Body of pancreas (tissue), 4 donors: Measurements from ENCODE around the gene SORCS2. TPM values are rescaled to one million over a fixed set of nuclear protein-coding genes. Genes with fewer than 3 reads are reported as not detected.

Experiments
- ATAC-seq: fragments of 150-250 bp; one replicate; pipeline ENCODE4 v1.9.1; 2016
- DNase-seq, 4 donors: peaks; one replicate each; pipeline ENCODE4 v3.0.0-alpha.2; 2019
- H3K27ac ChIP-seq, 4 donors: fragments of 200-600 bp; sonication (generic); 1 replicate in 3 of 4; 2 replicates in 1 of 4; pipeline versions ENCODE4 v1.5.1 to v1.6.1; 2016 to 2019; ENCODE audit warnings: mild to moderate bottlenecking in 1 of 4, mixed read lengths in 1 of 4, moderate library complexity in 1 of 4
- H3K27me3 ChIP-seq, 2 donors: fragments of 200-600 bp; sonication (generic); one replicate each; pipeline ENCODE4 v1.6.0; 2016; ENCODE audit warnings: mild to moderate bottlenecking in 1 of 2
- H3K36me3 ChIP-seq, 2 donors: fragments of 200-600 bp; sonication (generic); replicated peaks in 1 of 2; 2 replicates each; pipeline ENCODE4 v1.5.1; 2016; ENCODE audit warnings: low read depth in 2 of 2; ENCODE audit not compliant: insufficient read depth in 1 of 2
- H3K4me1 ChIP-seq: fragments of 200-600 bp; sonication (generic); one replicate; pipeline ENCODE4 v1.6.0; 2016
- H3K4me3 ChIP-seq, 2 donors: fragments of 200-600 bp; sonication (generic); 1 replicate in 1 of 2; 2 replicates in 1 of 2; pipeline ENCODE4 v1.5.1; 2016 to 2019
- H3K9me3 ChIP-seq, 3 donors: fragments of 200-600 bp; sonication (generic); 1 replicate in 2 of 3; 2 replicates in 1 of 3; pipeline ENCODE4 v1.5.1; 2016
- CTCF ChIP-seq, 7 experiments: fragments of 450-650 bp in 4 of 7; fragments of 200-600 bp in 3 of 7; sonication (generic) in 3 of 7; IDR thresholded peaks; one replicate each; pipeline ENCODE4 v1.5.1; 2016 to 2019; ENCODE audit warnings: antibody characterized with exemption in 7 of 7
- POLR2A ChIP-seq, 3 donors: fragments of 450-650 bp; IDR thresholded peaks; one replicate each; pipeline ENCODE4 v1.6.1; 2016; ENCODE audit warnings: antibody characterized with exemption in 3 of 3, mild to moderate bottlenecking in 2 of 3
- WGBS, 2 donors: methylation state at CpG; one replicate each; pipeline ENCODE4 v1.1.5; 2017; 5-methylcytosine and 5-hydroxymethylcytosine counted together
- intact Hi-C: fragments of 100-400 bp; cut with DNase I; formaldehyde crosslinking; loops from one replicate; pipeline ENCODE4 v1.15.1; 2023
- total RNA-seq, 2 donors: library from RNA; depleted of rRNA; stranded (reverse); fragments of >200 nt; gene quantifications; one replicate each; pipeline ENCODE4 v1.1.0, GENCODE V29; 2016

SORCS2 gene
- total RNA-seq, 2 donors from 2014 or later = 0.26 to 0.33 TPM

DNA sequence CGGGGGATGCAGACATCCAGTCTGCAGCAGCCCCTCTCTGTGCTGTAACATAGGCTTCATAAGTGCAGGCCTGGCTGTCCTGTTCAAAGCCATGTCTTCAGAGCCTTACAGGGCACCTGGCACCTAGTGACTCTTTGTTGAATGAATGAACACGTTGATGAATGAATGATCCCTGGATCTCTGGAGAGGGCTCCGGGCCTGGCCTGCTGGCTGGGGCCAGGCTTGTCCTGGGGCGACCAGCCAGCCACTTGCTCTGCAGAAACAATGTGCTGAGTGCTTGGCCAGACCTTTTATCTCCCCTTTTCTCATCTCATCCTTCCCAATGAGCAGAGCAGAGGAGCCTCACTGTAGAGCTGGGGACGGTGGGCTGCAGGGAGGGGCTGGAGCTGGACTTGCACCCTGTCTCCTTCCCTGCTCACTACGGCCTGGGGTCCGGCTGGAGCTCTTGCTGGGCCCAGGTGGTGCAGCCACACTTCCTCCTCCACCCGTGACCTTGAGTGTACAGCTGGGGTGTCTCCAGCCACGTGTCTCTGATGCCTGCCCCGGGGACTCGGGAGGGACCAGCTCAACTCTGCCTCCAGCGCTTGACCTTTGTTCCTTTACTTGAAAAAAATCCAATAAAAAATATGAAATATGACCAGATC, 164.5 kb downstream of the SORCS2 start:
- H3K36me3 ChIP-seq = no peaks in the 10 kb centered on the region
- WGBS, 2 donors = 57 to 67% methylated on average over 10 to 12 of the region's 12 CpGs
- H3K27me3 ChIP-seq = no peaks in the 10 kb centered on the region
- H3K4me3 ChIP-seq = no peak overlapping the region
- intact Hi-C loops = no loop called here
- no peak for ATAC-seq
- no peaks in the 10 kb centered on the region for H3K4me1 ChIP-seq
- no peak overlapping the region for H3K27ac ChIP-seq
- TF ChIP-seq POLR2A (IDR thresholded peaks at IDR 0.05) = no peak
- no peak for TF ChIP-seq CTCF (IDR thresholded peaks at IDR 0.05)
- H3K9me3 ChIP-seq = no peaks in the 10 kb centered on the region
- no peak for DNase-seq

DNA sequence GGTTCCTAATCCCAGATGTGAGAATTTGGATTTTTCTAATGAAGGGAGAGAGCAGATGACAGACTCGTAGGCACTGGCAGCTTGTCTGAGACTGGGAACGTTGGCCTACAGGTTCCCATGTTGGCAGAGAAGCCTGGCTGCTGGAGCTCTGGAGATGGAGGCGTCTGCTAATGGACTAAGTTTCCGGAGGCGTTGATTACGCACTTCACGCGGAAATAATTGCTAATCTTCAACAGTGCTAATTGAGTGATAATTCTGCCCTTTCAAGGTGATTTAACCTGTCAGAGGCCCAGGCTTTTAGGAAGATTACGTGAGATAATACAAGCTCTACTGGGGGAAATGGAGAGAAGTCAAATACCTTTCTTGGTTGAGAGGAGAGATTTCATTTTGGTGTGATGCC, 165.0 kb downstream of the SORCS2 start:
- intact Hi-C loops = no loop called here
- no peak overlapping the region for H3K4me3 ChIP-seq
- H3K36me3 ChIP-seq = no peaks in the 10 kb centered on the region
- no peaks in the 10 kb centered on the region for H3K4me1 ChIP-seq
- H3K9me3 ChIP-seq = no peaks in the 10 kb centered on the region
- no peak overlapping the region for H3K27ac ChIP-seq
- DNase-seq (no peak), ATAC-seq (no peak)
- no peaks in the 10 kb centered on the region for H3K27me3 ChIP-seq
- WGBS, 2 donors = 78 to 80% methylated on average over 9 of the region's 9 CpGs
- TF ChIP-seq CTCF (IDR thresholded peaks at IDR 0.05) (no peak), POLR2A (IDR thresholded peaks at IDR 0.05) (no peak)

DNA sequence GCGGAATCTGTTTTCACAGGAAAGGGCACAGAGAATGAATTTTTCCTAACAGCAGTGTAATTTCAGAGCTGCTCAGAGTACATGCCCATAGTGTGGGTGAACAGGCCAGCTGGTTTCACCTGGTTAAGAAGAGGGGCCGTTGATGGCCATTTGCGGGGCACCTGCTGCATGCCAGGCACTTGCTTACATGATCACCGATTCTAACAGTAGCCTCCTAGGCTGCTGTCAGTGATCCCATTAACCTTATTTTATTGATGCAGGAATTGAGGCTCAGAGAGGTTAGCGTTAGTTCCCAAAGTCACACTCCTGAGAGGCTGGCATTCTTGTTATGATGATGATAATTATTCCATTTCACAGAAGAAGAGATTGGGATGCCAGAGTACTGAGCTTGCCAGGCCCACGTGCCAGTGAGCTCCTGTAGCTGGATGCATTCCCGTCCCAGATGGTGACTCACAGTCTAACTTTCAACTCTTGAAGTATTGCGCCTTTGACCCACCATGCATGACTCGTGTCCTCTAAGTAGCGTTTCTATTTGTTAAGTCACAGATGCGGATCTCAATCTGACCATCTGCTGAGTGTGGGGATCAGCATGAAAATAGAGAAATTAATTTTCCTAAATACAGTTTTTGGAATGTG, 165.9 kb downstream of the SORCS2 start:
- intact Hi-C loops = no loop called here
- H3K9me3 ChIP-seq = no peaks in the 10 kb centered on the region
- no peaks in the 10 kb centered on the region for H3K27me3 ChIP-seq
- no peaks in the 10 kb centered on the region for H3K36me3 ChIP-seq
- H3K4me3 ChIP-seq = no peak overlapping the region
- ATAC-seq = no peak
- no peaks in the 10 kb centered on the region for H3K4me1 ChIP-seq
- H3K27ac ChIP-seq = no peak overlapping the region
- no peak for TF ChIP-seq CTCF (IDR thresholded peaks at IDR 0.05)
- no peak for TF ChIP-seq POLR2A (IDR thresholded peaks at IDR 0.05)
- no peak for DNase-seq
- WGBS, 2 donors = 62 to 80% methylated on average over 11 of the region's 11 CpGs

DNA sequence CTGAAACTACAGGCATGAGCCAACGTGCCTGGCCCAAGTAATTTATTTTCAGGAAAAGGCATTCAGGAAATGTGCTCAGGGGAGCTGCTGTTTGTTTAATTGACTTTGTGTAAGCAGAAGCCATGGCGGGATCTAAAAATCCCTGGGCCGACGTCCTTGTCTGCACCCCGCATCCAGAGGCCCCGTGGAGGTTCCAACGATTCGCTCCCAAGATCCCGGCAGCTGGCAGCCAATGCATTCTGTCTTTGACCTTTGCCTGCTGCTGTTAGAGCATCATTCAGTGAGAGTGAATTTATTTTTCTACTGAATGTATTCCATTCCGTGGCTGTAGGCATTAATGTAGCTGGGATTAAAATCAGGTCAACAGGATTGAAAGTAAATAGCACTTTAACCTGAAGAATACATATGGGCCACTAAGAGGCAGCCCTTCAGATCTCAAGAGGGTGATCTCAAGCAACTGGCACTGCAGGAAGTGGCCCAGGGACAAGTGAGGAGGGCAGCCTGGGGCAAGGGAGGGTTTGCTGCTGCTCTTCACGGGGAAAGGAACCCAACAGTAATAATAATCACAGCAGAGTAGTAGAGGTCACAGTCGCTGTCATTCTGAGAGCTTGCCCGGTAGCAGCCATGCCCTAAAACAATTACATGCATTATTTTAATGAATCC, 167.2 kb downstream of the SORCS2 start:
- no peak overlapping the region for H3K4me3 ChIP-seq
- H3K27me3 ChIP-seq = no peaks in the 10 kb centered on the region
- no peaks in the 10 kb centered on the region for H3K36me3 ChIP-seq
- 42 to 43% methylated on average over 10 to 13 of the region's 13 CpGs for WGBS, 2 donors
- no peaks in the 10 kb centered on the region for H3K9me3 ChIP-seq
- no peaks in the 10 kb centered on the region for H3K4me1 ChIP-seq
- intact Hi-C loops = no loop called here
- DNase-seq = no peak
- no peak for ATAC-seq
- H3K27ac ChIP-seq = no peak overlapping the region
- TF ChIP-seq POLR2A (IDR thresholded peaks at IDR 0.05) (no peak), CTCF (IDR thresholded peaks at IDR 0.05) (no peak)
